Neural cell (in vitro differentiated cells): Measurements from ENCODE around the gene BLMH.

ENCODE experiments used
- CTCF ChIP-seq: fragments of 450-650 bp; IDR thresholded peaks from 2 replicates; pipeline ENCODE4 v1.5.1; 2014; ENCODE audit warnings: antibody characterized with exemption, mild to moderate bottlenecking, moderate library complexity; ENCODE audit not compliant: poor library complexity, severe bottlenecking
- EZH2 ChIP-seq: fragments of 200-600, 300-800 bp; shearing (Covaris generic), sonication (generic); IDR thresholded peaks from 2 replicates; pipeline ENCODE4 v1.6.1; 2014; ENCODE audit warnings: antibody characterized with exemption, low read length, borderline replicate concordance, mild to moderate bottlenecking; ENCODE audit not compliant: insufficient read depth, poor library complexity, severe bottlenecking
- POLR2AphosphoS5 ChIP-seq: IDR thresholded peaks from 2 replicates; pipeline ENCODE4 v1.6.1; 2012

- no peak for TF ChIP-seq POLR2AphosphoS5
- TF ChIP-seq EZH2, result no peak
- no peak for TF ChIP-seq CTCF
Observed at GRCh38 chr17:30256756-30257506, 34.8 kb downstream of the BLMH start.
